ENCODE data around the gene PCCA.

- TF ChIP-seq YY1 (IDR thresholded peaks at IDR 0.05; ENCODE audit: insufficient read depth, insufficient read length) (no peak), SUZ12 (IDR thresholded peaks at IDR 0.05; ENCODE audit: extremely low read depth, insufficient read depth, insufficient read length) (no peak), ZNF274 (IDR thresholded peaks at IDR 0.05; ENCODE audit: low read depth, low read length) (no peak)
Observed at GRCh38 chr13:100541897-100542825, 453.3 kb downstream of the PCCA start.
